Omental fat pad (tissue), 4 donors: Measurements from ENCODE around the gene FMO4. TPM values are rescaled to one million over a fixed set of nuclear protein-coding genes. Genes with fewer than 3 reads are reported as not detected.
"Not testable (repeated sequence)": the region's sequence is repeated elsewhere in the genome, so short reads cannot be mapped to it uniquely, and the experiment has no call there.

Experiments used
- ATAC-seq: fragments of 150-250 bp; one replicate; pipeline ENCODE4 v1.9.1; 2016; ENCODE audit warnings: mild to moderate bottlenecking, moderate library complexity; ENCODE audit not compliant: low FRiP score
- DNase-seq: peaks from one replicate; pipeline ENCODE4 v3.0.0-alpha.2; 2019; ENCODE audit warnings: low spot score
- total RNA-seq, 4 donors: library from RNA; depleted of rRNA; stranded (reverse); fragments of >200 nt; gene quantifications; one replicate each; pipeline ENCODE4 v1.1.0, GENCODE V29; 2016
- TF ChIP-seq, protein P1 (sequence below), 3 donors: fragments of 450-650 bp; IDR thresholded peaks; one replicate each; pipeline ENCODE4 v1.5.1; 2016 to 2017; ENCODE audit warnings: antibody characterized with exemption in 3 of 3, mild to moderate bottlenecking in 3 of 3, moderate library complexity in 2 of 3

The FMO4 gene
- total RNA-seq, 4 donors from 2014 or later, result 1.8 to 7.9 (median 4.1) TPM

DNA sequence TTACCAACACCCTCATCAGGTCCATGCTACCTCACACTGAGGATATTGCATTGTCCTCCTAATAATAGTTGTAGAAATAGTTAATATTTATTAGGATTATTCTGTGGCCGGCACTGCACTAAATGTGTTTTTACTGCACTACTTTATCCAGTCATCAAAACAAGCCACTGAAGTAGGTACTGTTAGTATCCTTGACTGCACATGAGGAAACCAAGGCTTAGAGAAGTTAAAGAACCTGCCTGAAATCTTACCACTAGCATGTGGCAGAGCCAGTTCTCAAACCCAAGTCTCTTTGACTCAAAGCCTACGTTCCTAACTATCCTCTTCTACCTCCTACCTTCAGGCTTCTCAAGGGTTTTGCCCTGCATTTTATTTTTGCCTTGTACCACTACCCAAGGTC lies 34.7 kb upstream of the FMO4 start:
- TF ChIP-seq, protein P1, sequence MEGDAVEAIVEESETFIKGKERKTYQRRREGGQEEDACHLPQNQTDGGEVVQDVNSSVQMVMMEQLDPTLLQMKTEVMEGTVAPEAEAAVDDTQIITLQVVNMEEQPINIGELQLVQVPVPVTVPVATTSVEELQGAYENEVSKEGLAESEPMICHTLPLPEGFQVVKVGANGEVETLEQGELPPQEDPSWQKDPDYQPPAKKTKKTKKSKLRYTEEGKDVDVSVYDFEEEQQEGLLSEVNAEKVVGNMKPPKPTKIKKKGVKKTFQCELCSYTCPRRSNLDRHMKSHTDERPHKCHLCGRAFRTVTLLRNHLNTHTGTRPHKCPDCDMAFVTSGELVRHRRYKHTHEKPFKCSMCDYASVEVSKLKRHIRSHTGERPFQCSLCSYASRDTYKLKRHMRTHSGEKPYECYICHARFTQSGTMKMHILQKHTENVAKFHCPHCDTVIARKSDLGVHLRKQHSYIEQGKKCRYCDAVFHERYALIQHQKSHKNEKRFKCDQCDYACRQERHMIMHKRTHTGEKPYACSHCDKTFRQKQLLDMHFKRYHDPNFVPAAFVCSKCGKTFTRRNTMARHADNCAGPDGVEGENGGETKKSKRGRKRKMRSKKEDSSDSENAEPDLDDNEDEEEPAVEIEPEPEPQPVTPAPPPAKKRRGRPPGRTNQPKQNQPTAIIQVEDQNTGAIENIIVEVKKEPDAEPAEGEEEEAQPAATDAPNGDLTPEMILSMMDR (IDR thresholded peaks at IDR 0.05), result no peak
- DNase-seq, result no peak
- ATAC-seq, result no peak

DNA sequence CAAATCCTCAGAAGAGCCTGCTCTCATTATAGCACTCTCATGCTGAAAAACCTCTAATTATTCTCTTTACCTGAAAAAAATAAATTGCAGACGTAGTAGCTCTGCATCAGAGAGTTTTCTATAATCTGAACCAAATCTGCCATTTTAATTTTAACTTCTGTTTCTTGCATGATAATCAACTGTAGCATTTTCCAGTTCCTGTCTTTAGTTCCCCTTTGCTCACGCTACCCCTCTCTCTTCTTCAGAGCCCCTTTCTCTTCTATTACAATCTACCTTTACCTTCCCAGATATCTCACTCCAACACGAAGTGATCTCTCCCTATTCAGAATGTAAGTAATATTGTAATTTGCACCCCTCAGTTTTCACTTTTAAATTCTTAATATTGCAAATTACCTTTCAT lies 34.3 kb upstream of the FMO4 start:
- DNase-seq (no peak), ATAC-seq (no peak)
- TF ChIP-seq, protein P1 (IDR thresholded peaks at IDR 0.05), result no peak

DNA sequence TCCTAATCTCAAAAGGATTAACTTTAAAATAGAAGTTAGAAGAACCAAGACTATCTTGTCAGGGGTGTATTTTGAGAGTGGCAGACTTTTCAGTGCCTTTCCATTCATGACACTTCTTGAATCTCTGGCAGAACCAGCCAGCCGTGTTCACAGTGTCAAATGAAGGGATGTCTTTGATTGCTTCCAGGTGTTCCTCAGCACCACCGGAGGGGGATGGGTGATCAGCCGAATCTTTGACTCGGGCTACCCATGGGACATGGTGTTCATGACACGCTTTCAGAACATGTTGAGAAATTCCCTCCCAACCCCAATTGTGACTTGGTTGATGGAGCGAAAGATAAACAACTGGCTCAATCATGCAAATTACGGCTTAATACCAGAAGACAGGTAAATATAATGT lies 33.4 kb upstream of the FMO4 start:
- ATAC-seq, result no peak
- DNase-seq, result no peak
- TF ChIP-seq, protein P1 (IDR thresholded peaks at IDR 0.05), result no peak

DNA sequence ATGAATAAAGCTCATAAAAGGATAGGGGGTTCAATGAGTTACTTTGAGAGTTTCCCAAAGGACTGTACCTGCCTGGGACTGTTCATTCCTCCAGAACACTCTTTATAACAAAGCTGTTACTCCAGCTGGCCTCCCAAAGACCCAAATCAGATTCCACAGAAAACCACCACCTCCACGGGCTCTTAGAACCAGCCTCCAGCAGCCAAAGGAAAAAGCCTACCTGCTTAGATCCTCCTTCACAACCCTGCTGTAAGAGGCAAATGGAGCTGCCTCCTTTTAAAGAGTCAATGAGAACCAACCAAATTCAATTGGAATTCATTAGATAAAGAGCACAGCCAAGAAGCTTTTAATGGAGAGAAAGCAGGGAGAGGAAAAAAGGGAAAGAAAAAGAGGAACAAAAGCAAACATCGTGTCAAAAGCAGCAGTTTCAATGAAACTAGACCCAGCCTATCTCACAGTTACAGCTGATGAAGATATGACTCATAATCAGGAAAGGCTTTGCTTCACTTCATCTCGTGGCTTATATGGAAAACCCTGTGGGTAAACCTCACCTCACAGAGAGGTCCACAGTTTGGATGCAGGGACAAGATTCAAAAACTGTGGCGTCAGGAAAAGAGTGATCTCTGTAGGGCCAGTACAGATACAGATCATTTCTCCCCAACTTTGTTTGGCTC lies 27.8 kb upstream of the FMO4 start:
- ATAC-seq, result no peak
- TF ChIP-seq, protein P1 (IDR thresholded peaks at IDR 0.05), result no peak
- no peak for DNase-seq

DNA sequence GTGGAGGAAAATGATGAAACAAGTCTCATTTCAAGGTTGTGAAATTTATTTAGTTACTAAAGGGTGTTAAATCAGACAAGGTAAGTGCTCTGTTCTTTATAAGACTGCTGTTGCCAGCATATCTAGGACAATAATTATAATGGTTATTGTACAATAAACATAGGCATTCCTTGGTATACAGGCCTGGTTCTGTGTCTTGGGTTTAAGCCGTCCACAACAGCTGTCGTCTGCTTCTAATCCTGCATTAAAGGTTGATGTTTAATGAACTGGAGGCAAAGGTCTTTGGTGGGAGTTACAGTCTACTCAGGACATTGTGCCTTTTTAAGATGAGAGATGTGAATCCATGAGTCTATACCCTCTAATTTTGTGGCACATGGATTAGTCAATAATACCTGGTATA lies 23.4 kb upstream of the FMO4 start:
- ATAC-seq, result no peak
- TF ChIP-seq, protein P1 (IDR thresholded peaks at IDR 0.05), result no peak
- no peak for DNase-seq

DNA sequence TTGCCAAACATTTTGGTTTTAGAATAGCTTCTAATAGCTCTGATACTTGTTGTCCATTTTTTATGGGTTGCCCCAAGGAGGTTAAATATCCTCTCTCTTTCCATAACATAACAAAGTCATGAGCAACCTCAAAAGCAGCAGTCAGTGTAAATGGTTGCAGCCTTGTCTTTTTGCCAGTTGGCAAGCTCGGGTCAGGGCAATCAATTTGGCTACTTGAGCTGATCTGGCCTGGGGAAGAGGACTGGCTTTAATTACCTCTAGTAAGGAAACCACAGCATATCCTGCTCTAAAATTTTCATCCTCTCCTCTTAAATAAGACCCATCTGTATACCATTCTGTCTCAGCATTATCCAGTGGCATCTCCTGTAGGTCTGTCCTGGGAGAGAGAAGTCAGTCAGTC lies 21.2 kb upstream of the FMO4 start:
- TF ChIP-seq, protein P1 (IDR thresholded peaks at IDR 0.05), result no peak
- DNase-seq, result no peak
- no peak for ATAC-seq

DNA sequence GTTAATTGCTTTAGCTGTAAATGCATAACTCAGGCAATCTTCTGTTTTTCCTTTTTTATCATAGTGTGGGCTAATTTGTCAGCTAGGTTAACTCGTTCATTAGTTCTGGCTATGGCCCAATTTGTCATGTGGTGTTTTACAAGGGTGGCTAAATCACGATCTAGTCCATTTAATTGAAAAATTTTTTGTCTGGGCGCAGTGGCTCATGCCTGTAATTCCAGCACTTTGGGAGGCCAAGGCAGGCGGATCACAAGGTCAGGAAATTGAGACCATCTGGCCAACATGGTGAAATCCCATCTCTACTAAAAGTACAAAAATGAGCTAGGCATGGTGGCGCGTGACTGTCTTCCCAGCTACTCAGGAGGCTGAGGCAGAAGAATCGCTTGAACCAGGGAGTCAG lies 18.6 kb upstream of the FMO4 start:
- not testable (repeated sequence) for DNase-seq, ATAC-seq
